GM23338 (cell line): ENCODE measurements around the gene WDR41. TPM values are rescaled to one million over a fixed set of nuclear protein-coding genes. Genes with fewer than 3 reads are reported as not detected.
A peak's percentile ranks its signal among the peaks of the same experiment; 100 is the strongest.

Experiments used
- ATAC-seq: fragments of 200-7000 bp; cut with Tn5 transposase; 3 replicates; pipeline ENCODE4 v1.9.1; 2020
- DNase-seq: peaks from one replicate; pipeline ENCODE4 v3.0.0-alpha.2; 2015; ENCODE audit warnings: low spot score
- H2AFZ ChIP-seq: fragments of 200-600 bp; sonication (generic); 2 replicates; pipeline ENCODE4 v1.8.0; 2016; ENCODE audit warnings: antibody characterized with exemption, mild to moderate bottlenecking, moderate library complexity
- H3F3A ChIP-seq: fragments of 200-600 bp; sonication (generic); replicated peaks from 2 replicates; pipeline ENCODE4 v1.8.0; 2017; ENCODE audit warnings: antibody characterized with exemption, mixed run types, low read depth
- H3K27ac ChIP-seq: fragments of 200-600 bp; sonication (generic); 2 replicates; pipeline ENCODE4 v1.6.1; 2016; ENCODE audit warnings: low read depth
- H3K27me3 ChIP-seq: fragments of 200-600 bp; sonication (generic); 2 replicates; pipeline ENCODE4 v1.8.0; 2016; ENCODE audit warnings: mild to moderate bottlenecking, mixed run types, moderate library complexity; ENCODE audit not compliant: insufficient read depth
- H3K36me3 ChIP-seq: fragments of 200-600 bp; sonication (generic); 2 replicates; pipeline ENCODE4 v1.8.0; 2016; ENCODE audit warnings: mild to moderate bottlenecking; ENCODE audit not compliant: insufficient read depth
- H3K4me1 ChIP-seq: fragments of 200-600 bp; sonication (generic); 2 replicates; pipeline ENCODE4 v1.8.0; 2016; ENCODE audit warnings: mild to moderate bottlenecking, moderate library complexity; ENCODE audit not compliant: insufficient read depth
- H3K4me2 ChIP-seq: fragments of 200-600 bp; sonication (generic); 2 replicates; pipeline ENCODE4 v1.7.1; 2017; ENCODE audit warnings: mixed run types
- H3K4me3 ChIP-seq: fragments of 200-600 bp; sonication (generic); 2 replicates; pipeline ENCODE4 v1.6.1; 2016; ENCODE audit warnings: mixed run types
- H3K79me2 ChIP-seq: fragments of 200-600 bp; sonication (generic); replicated peaks from 2 replicates; pipeline ENCODE4 v1.8.0; 2017; ENCODE audit warnings: mild to moderate bottlenecking; ENCODE audit not compliant: insufficient read depth
- H3K9me2 ChIP-seq: fragments of 200-600 bp; sonication (generic); 2 replicates; pipeline ENCODE4 v1.8.0; 2017; ENCODE audit not compliant: insufficient read depth
- H4K20me1 ChIP-seq: fragments of 200-600 bp; sonication (generic); replicated peaks from 2 replicates; pipeline ENCODE4 v1.8.0; 2017; ENCODE audit warnings: mild to moderate bottlenecking; ENCODE audit not compliant: insufficient read depth
- H3K27ac Mint-ChIP-seq: 2 replicates; pipeline ENCODE4 v1.8.0; 2020; ENCODE audit warnings: inconsistent platforms, mild to moderate bottlenecking, moderate library complexity, mixed read lengths
- H3K27me3 Mint-ChIP-seq: 3 replicates; pipeline ENCODE4 v1.8.0; 2022; ENCODE audit warnings: low read depth, mild to moderate bottlenecking, moderate library complexity, mixed read lengths, inconsistent platforms; ENCODE audit not compliant: insufficient read depth, poor library complexity
- H3K36me3 Mint-ChIP-seq: 3 replicates; pipeline ENCODE4 v1.8.0; 2021; ENCODE audit warnings: low read depth, mild to moderate bottlenecking, inconsistent platforms, moderate library complexity, mixed read lengths
- H3K4me1 Mint-ChIP-seq: 3 replicates; pipeline ENCODE4 v1.8.0; 2020; ENCODE audit warnings: mild to moderate bottlenecking, inconsistent platforms, mixed read lengths
- H3K4me3 Mint-ChIP-seq: 3 replicates; pipeline ENCODE4 v1.8.0; 2021; ENCODE audit warnings: moderate library complexity, mild to moderate bottlenecking, inconsistent platforms, mixed read lengths
- H3K9me3 Mint-ChIP-seq: 3 replicates; pipeline ENCODE4 v1.8.0; 2020; ENCODE audit warnings: moderate library complexity, mild to moderate bottlenecking, inconsistent platforms, mixed read lengths
- NANOG ChIP-seq: IDR thresholded peaks from 2 replicates; pipeline ENCODE4 v1.6.1; 2016; ENCODE audit warnings: antibody characterized with exemption, borderline replicate concordance
- POLR2AphosphoS5 ChIP-seq: IDR thresholded peaks from 2 replicates; pipeline ENCODE4 v1.6.1; 2016; ENCODE audit warnings: antibody characterized with exemption, low read depth
- polyA plus RNA-seq: library from polyadenylated mRNA; unstranded; fragments of >200 nt; fragmentation: Nextera tagmentation; extraction: Ambion mirVana; gene quantifications from 2 replicates; pipeline ENCODE4 v1.2.1, GENCODE V29; 2016
- total RNA-seq: library from RNA; depleted of rRNA; stranded (reverse); fragments of >200 nt; shearing (Covaris generic); gene quantifications from 2 replicates; pipeline ENCODE4 v1.2.3, GENCODE V29; 2014
- TF ChIP-seq, protein P1 (sequence below), 2 experiments: fragments of 200-600 bp in 1 of 2; sonication (generic) in 1 of 2; conservative IDR thresholded peaks; 2 replicates each; pipeline versions ENCODE4 v1.5.1 to v1.6.1; 2016 to 2017; ENCODE audit warnings: antibody characterized with exemption in 2 of 2, low read depth in 2 of 2, mild to moderate bottlenecking in 2 of 2, moderate library complexity in 1 of 2
- TF ChIP-seq, protein P2 (sequence below): IDR thresholded peaks from one replicate; pipeline ENCODE4 v1.6.1; 2018; ENCODE audit warnings: antibody characterized with exemption; ENCODE audit not compliant: unreplicated experiment

Gene WDR41
- total and polyA plus RNA-seq, 2 experiments from 2014 or later, result 19.1 to 40.4 TPM

GRCh38 chr5:77499441-77499840, 7.3 kb upstream of the WDR41 start:
- Histone ChIP-seq H3K4me2 (no peak overlapping the region), H2AFZ (peak overlapping the region; percentile 87), H4K20me1 (no peaks in the 10 kb centered on the region), H3K4me3 (no peak overlapping the region), H3F3A (no peaks in the 10 kb centered on the region), H3K79me2 (no peaks in the 10 kb centered on the region), H3K27ac (no peak overlapping the region), H3K36me3 (no peaks in the 10 kb centered on the region), H3K27me3 (0 out of 2 replicates have a peak, but pooled peaks cover 5% of the 10 kb centered on the region), H3K4me1 (no peaks in the 10 kb centered on the region), H3K9me2 (no peaks in the 10 kb centered on the region)
- Mint-ChIP-seq H3K9me3 (peaks cover 3% of the 10 kb centered on the region; the same call in 2 of the 3 replicates), H3K4me1 (no peaks in the 10 kb centered on the region), H3K27me3 (peaks cover 3% of the 10 kb centered on the region), H3K36me3 (no peaks in the 10 kb centered on the region), H3K27ac (no peak overlapping the region), H3K4me3 (no peak overlapping the region)
- ATAC-seq (no peak), DNase-seq (no peak)
- TF ChIP-seq, protein P1, sequence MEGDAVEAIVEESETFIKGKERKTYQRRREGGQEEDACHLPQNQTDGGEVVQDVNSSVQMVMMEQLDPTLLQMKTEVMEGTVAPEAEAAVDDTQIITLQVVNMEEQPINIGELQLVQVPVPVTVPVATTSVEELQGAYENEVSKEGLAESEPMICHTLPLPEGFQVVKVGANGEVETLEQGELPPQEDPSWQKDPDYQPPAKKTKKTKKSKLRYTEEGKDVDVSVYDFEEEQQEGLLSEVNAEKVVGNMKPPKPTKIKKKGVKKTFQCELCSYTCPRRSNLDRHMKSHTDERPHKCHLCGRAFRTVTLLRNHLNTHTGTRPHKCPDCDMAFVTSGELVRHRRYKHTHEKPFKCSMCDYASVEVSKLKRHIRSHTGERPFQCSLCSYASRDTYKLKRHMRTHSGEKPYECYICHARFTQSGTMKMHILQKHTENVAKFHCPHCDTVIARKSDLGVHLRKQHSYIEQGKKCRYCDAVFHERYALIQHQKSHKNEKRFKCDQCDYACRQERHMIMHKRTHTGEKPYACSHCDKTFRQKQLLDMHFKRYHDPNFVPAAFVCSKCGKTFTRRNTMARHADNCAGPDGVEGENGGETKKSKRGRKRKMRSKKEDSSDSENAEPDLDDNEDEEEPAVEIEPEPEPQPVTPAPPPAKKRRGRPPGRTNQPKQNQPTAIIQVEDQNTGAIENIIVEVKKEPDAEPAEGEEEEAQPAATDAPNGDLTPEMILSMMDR (conservative IDR thresholded peaks at IDR 0.05; ENCODE audit: low read depth in 2 of 2), result no peak
- TF ChIP-seq POLR2AphosphoS5, result no peak
- TF ChIP-seq, protein P2, sequence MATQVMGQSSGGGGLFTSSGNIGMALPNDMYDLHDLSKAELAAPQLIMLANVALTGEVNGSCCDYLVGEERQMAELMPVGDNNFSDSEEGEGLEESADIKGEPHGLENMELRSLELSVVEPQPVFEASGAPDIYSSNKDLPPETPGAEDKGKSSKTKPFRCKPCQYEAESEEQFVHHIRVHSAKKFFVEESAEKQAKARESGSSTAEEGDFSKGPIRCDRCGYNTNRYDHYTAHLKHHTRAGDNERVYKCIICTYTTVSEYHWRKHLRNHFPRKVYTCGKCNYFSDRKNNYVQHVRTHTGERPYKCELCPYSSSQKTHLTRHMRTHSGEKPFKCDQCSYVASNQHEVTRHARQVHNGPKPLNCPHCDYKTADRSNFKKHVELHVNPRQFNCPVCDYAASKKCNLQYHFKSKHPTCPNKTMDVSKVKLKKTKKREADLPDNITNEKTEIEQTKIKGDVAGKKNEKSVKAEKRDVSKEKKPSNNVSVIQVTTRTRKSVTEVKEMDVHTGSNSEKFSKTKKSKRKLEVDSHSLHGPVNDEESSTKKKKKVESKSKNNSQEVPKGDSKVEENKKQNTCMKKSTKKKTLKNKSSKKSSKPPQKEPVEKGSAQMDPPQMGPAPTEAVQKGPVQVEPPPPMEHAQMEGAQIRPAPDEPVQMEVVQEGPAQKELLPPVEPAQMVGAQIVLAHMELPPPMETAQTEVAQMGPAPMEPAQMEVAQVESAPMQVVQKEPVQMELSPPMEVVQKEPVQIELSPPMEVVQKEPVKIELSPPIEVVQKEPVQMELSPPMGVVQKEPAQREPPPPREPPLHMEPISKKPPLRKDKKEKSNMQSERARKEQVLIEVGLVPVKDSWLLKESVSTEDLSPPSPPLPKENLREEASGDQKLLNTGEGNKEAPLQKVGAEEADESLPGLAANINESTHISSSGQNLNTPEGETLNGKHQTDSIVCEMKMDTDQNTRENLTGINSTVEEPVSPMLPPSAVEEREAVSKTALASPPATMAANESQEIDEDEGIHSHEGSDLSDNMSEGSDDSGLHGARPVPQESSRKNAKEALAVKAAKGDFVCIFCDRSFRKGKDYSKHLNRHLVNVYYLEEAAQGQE, result no peak

GRCh38 chr5:77498952-77499351, 6.8 kb upstream of the WDR41 start:
- DNase-seq (no peak), ATAC-seq (no peak)
- Histone ChIP-seq H3K27ac (no peak overlapping the region), H2AFZ (peak overlapping the region; percentile 87), H3K4me3 (no peak overlapping the region), H3K4me1 (no peaks in the 10 kb centered on the region), H3K4me2 (no peak overlapping the region), H3F3A (no peaks in the 10 kb centered on the region), H3K27me3 (0 out of 2 replicates have a peak, but pooled peaks cover 9% of the 10 kb centered on the region), H3K79me2 (no peaks in the 10 kb centered on the region), H3K9me2 (no peaks in the 10 kb centered on the region), H3K36me3 (no peaks in the 10 kb centered on the region), H4K20me1 (no peaks in the 10 kb centered on the region)
- Mint-ChIP-seq H3K4me3 (no peak overlapping the region), H3K4me1 (no peaks in the 10 kb centered on the region), H3K36me3 (no peaks in the 10 kb centered on the region), H3K9me3 (peaks cover 3% of the 10 kb centered on the region; the same call in 2 of the 3 replicates), H3K27ac (no peak overlapping the region), H3K27me3 (peaks cover 3% of the 10 kb centered on the region)
- no peak for TF ChIP-seq NANOG
- TF ChIP-seq, protein P2, result no peak
